ENCODE data around the gene PLD3. TPM values are rescaled to one million over a fixed set of nuclear protein-coding genes. Genes with fewer than 3 reads are reported as not detected.

PLD3 gene
- total RNA-seq (10 to 100 TPM; 92.5 to 98.6 TPM), polyA plus RNA-seq (10 to 100 TPM; 46.5 to 87.5 (median 67.5) TPM), total RNA-seq (24.4 to 62.1 (median 46.7) reads per million in 6 experiments)

- Mint-ChIP-seq H3K9me3 (no peaks in the 10 kb centered on the region), H3K27me3 (no peaks in the 10 kb centered on the region), H3K4me1 (peaks cover 18 to 57% (median 39%) of the 10 kb centered on the region in 4 donors), H3K4me3 (peak within 1 kb of the TSS; percentile 83 to 98 (median 94)), H3K27ac (peak within 1 kb of the TSS; percentile 90 to 98 (median 94)), H3K36me3 (peaks cover 0 to 7% (median 0%) of the 10 kb centered on the region in 3 donors)
- ATAC-seq = peak; percentile 92 to 96
- DNase-seq = peak; percentile 88 to 99 (median 98)
- POLR2A ChIA-PET = interaction anchor here (0.6 to 2.1 kb wide), 12 partner anchors 22 to 430 kb away, joined by 3 to 16 read pairs (median 4); partner anchors contain the start of genes AKT2, BLVRB, RAB4B and SERTAD1
Observed at GRCh38 chr19:40348125-40348913, at the start of gene PLD3, which contains the start of gene C19orf47. PLD3 (plus strand) TSS chr19:40348695; CDS start chr19:40366484, 17,789 bp downstream. C19orf47 (minus strand) TSS chr19:40348397; CDS start chr19:40341857, 6,540 bp downstream.

GRCh38 chr19:40300668-40301067, 47.8 kb upstream of the PLD3 start:
- DNase-seq = no peak
- POLR2A ChIA-PET = interaction anchor here (0.6 kb wide), 1 partner anchor 965 kb away, joined by 3 read pairs; no protein-coding TSS in a partner anchor
- no peaks in the 10 kb centered on the region for H3K9me3 Mint-ChIP-seq

GRCh38 chr19:40302224-40303011, 46.1 kb upstream of the PLD3 start:
- Mint-ChIP-seq H3K9me3 (no peaks in the 10 kb centered on the region), H3K4me3 (no peak overlapping the region), H3K36me3 (no peaks in the 10 kb centered on the region), H3K27ac (peak overlapping the region in 1 of 10 donors; percentile 28), H3K4me1 (peaks cover 2 to 5% (median 3%) of the 10 kb centered on the region in 4 donors), H3K27me3 (no peaks in the 10 kb centered on the region)
- POLR2A ChIA-PET = no interaction called here
- ATAC-seq = no peak
- DNase-seq = no peak

More at GRCh38 chr19:40300668-40301067, 47.8 kb upstream of the PLD3 start:
- no peak overlapping the region for H3K27ac Mint-ChIP-seq
- H3K36me3 Mint-ChIP-seq = no peaks in the 10 kb centered on the region
- no peak overlapping the region for H3K4me3 Mint-ChIP-seq
- peaks cover 2 to 5% (median 3%) of the 10 kb centered on the region in 4 donors for H3K4me1 Mint-ChIP-seq
- ATAC-seq = no peak
- H3K27me3 Mint-ChIP-seq = no peaks in the 10 kb centered on the region

GRCh38 chr19:40303765-40304164, 44.7 kb upstream of the PLD3 start:
- POLR2A ChIA-PET = no interaction called here
- ATAC-seq = no peak
- Mint-ChIP-seq H3K4me1 (peaks cover 2 to 5% (median 3%) of the 10 kb centered on the region in 4 donors), H3K27ac (peak overlapping the region in 1 of 10 donors; percentile 15), H3K27me3 (no peaks in the 10 kb centered on the region), H3K9me3 (no peaks in the 10 kb centered on the region), H3K36me3 (no peaks in the 10 kb centered on the region), H3K4me3 (no peak overlapping the region)
- DNase-seq = no peak

GRCh38 chr19:40304306-40304705, 44.2 kb upstream of the PLD3 start:
- H3K9me3 Mint-ChIP-seq = no peaks in the 10 kb centered on the region
- ATAC-seq = no peak
- no peaks in the 10 kb centered on the region for H3K36me3 Mint-ChIP-seq

GRCh38 chr19:40305403-40305802, 43.1 kb upstream of the PLD3 start:
- Mint-ChIP-seq H3K4me1 (peaks cover 2 to 5% (median 3%) of the 10 kb centered on the region in 4 donors), H3K9me3 (no peaks in the 10 kb centered on the region), H3K36me3 (no peaks in the 10 kb centered on the region), H3K27ac (no peak overlapping the region), H3K4me3 (no peak overlapping the region), H3K27me3 (no peaks in the 10 kb centered on the region)
- POLR2A ChIA-PET = interaction anchor here (0.7 to 1.3 kb wide), 8 partner anchors 66 to 1374 kb away, joined by 3 to 11 read pairs (median 3); partner anchors contain the start of gene MRPS12
- ATAC-seq (peak; percentile 71 to 75), DNase-seq (peak; percentile 51 to 87 (median 67))

More at GRCh38 chr19:40304306-40304705, 44.2 kb upstream of the PLD3 start:
- H3K4me1 Mint-ChIP-seq = peaks cover 2 to 5% (median 3%) of the 10 kb centered on the region in 4 donors
- no peak overlapping the region for H3K4me3 Mint-ChIP-seq
- H3K27me3 Mint-ChIP-seq = no peaks in the 10 kb centered on the region
- POLR2A ChIA-PET = interaction anchor here (0.6 to 1.3 kb wide), 2 partner anchors 122 to 149 kb away, joined by 3 read pairs; no protein-coding TSS in a partner anchor
- DNase-seq = no peak
- H3K27ac Mint-ChIP-seq = no peak overlapping the region

GRCh38 chr19:40309666-40310065, 38.8 kb upstream of the PLD3 start:
- ATAC-seq (no peak), DNase-seq (no peak)
- Mint-ChIP-seq H3K4me3 (no peak overlapping the region), H3K9me3 (no peaks in the 10 kb centered on the region), H3K36me3 (no peaks in the 10 kb centered on the region), H3K4me1 (peaks cover 2 to 5% (median 3%) of the 10 kb centered on the region in 4 donors), H3K27ac (no peak overlapping the region), H3K27me3 (no peaks in the 10 kb centered on the region)
- POLR2A ChIA-PET = no interaction called here

- peak overlapping the region in 1 of 10 donors; percentile 20 for H3K27ac Mint-ChIP-seq
- H3K36me3 Mint-ChIP-seq = peaks cover 0 to 3% (median 0%) of the 10 kb centered on the region in 3 donors
- POLR2A ChIA-PET = no interaction called here
- H3K27me3 Mint-ChIP-seq = no peaks in the 10 kb centered on the region
- H3K4me3 Mint-ChIP-seq = no peak overlapping the region
- DNase-seq (no peak), ATAC-seq (no peak)
- H3K4me1 Mint-ChIP-seq = no peaks in the 10 kb centered on the region
- no peaks in the 10 kb centered on the region for H3K9me3 Mint-ChIP-seq
Observed at GRCh38 chr19:40312533-40312932, 36.0 kb upstream of the PLD3 start.

GRCh38 chr19:40313229-40313983, 35.1 kb upstream of the PLD3 start:
- H3K4me1 Mint-ChIP-seq = no peaks in the 10 kb centered on the region
- POLR2A ChIA-PET = no interaction called here
- no peaks in the 10 kb centered on the region for H3K27me3 Mint-ChIP-seq
- no peaks in the 10 kb centered on the region for H3K9me3 Mint-ChIP-seq
- H3K27ac Mint-ChIP-seq = no peak overlapping the region
- H3K4me3 Mint-ChIP-seq = peak overlapping the region in 1 of 10 donors; percentile 14
- peaks cover 0 to 4% (median 0%) of the 10 kb centered on the region in 3 donors for H3K36me3 Mint-ChIP-seq
- DNase-seq (no peak), ATAC-seq (no peak)

GRCh38 chr19:40314656-40315055, 33.8 kb upstream of the PLD3 start:
- Mint-ChIP-seq H3K4me3 (no peak overlapping the region), H3K36me3 (peaks cover 0 to 8% (median 0%) of the 10 kb centered on the region in 3 donors), H3K4me1 (no peaks in the 10 kb centered on the region), H3K27me3 (no peaks in the 10 kb centered on the region), H3K27ac (peak overlapping the region in 2 of 10 donors; percentile 33 to 35), H3K9me3 (no peaks in the 10 kb centered on the region)
- DNase-seq (no peak), ATAC-seq (no peak)
- POLR2A ChIA-PET = interaction anchor here (0.7 kb wide), 1 partner anchor 24 kb away, joined by 3 read pairs; no protein-coding TSS in a partner anchor

- Mint-ChIP-seq H3K27ac (peak overlapping the region in 4 of 10 donors; percentile 15 to 48 (median 23)), H3K36me3 (peaks cover 0 to 18% (median 0%) of the 10 kb centered on the region in 3 donors), H3K4me1 (peaks cover 0 to 3% (median 0%) of the 10 kb centered on the region in 4 donors), H3K4me3 (no peak overlapping the region), H3K9me3 (no peaks in the 10 kb centered on the region), H3K27me3 (no peaks in the 10 kb centered on the region)
- ATAC-seq (no peak), DNase-seq (no peak)
- POLR2A ChIA-PET = no interaction called here
Observed at GRCh38 chr19:40315812-40316470, 32.6 kb upstream of the PLD3 start.
